Measurements from ENCODE around the gene USP14.
A peak's percentile ranks its signal among the peaks of the same experiment; 100 is the strongest.
"Not testable (repeated sequence)": the region's sequence is repeated elsewhere in the genome, so short reads cannot be mapped to it uniquely, and the experiment has no call there.

The USP14 gene

DNA sequence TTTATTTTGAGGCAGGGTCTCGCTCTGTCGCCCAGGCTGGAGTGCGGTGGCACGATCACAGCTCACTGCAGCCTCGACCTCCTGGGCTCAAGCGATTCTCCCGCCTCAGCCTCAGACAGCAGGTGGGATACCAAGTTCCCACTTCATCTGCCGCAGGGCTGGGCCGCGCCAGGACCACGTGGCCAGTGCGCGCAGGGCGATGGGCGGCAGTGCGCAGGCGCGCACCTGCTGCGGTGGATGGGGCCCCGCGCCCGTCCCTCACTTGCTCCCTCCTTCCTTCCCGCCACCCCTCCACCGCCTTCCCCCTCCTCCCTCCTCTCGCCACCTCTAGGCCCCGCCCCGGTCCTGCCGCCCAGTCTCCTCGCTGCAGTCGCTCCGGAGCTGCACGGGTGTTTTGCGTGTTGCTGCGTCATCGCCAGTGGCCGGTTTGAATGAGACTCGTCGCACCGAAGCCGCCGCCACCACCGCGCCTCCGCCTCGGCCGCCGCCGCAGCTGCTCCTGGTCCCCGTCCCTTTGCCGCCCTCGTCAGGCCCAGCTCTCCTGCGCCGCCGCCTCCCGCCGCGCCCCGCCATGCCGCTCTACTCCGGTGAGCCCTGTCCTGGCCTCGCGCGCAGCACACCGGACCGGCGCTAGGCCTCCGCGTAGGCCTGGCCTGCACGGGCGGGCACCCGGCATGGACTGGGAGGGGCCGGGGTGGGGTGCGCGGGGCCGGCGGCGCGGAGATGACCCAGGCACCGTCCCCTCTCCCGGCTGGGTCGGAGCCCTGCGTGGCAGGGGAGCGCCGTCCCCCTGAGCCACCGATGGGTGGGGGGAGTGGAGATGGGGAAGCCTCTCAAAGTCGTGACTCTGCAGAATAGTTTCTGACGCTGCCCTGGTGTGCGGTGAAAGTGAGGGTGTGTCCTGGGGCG, at the start of gene USP14:
USP14 (plus strand) TSS at position 430 of the 909 bp plus-strand sequence; CDS start at position 572, 142 bp downstream.
- DNase-seq, result peak; percentile 95

DNA sequence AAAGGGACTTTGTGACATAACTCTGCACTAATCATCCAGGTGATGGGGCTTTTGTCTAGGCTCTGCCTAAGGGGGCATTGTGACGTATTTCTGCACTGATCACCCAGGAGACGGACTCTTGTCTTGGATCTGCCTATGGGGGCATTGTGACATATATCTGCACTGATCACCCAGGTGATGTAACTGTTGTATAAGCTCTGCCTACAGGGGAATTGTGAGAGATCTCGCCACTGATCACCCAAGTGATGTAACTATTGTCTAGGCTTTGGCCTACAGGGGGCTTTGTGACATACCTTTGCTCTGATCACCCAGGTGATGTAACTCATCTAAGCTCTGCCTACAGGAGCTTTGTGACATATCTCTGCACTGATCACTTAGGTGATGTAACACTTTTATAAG, 49.7 kb upstream of the USP14 start:
- not testable (repeated sequence) for DNase-seq

DNA sequence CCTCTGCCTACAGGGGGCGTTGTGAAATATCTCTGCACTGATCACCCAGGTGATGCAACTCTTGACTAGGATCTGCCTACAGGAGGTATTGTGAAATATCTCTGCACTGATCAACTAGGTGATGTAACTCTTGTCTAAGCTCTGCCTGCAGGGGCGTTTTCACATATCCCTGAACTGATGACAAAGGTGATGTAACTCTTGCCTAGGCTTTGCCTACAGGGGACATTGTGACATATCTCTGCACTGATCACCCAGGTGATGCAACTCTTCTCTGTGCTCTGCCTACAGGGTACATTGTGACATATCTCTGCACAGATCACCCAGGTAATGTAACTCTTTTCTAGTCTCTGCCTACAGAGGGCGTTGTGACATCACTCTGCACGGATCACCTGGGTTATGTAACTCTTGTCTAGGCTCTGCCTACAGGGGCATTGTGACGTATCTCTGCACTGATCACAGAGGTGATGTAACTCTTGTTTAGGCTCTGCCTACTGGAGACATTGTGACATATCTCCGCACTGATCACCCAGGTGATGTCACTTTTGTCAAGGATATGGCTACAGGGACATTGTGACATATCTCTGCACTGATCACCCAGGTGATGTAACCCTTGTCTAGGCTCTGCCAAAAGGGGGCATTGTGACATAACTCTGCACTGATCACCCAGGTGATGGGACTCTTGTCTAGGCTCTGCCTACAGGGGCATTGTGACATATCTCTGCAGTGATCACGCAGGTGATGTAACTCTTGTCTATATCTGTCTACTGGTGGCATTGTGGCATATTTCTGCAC, 49.0 kb upstream of the USP14 start:
- DNase-seq, result peak; percentile 22

DNA sequence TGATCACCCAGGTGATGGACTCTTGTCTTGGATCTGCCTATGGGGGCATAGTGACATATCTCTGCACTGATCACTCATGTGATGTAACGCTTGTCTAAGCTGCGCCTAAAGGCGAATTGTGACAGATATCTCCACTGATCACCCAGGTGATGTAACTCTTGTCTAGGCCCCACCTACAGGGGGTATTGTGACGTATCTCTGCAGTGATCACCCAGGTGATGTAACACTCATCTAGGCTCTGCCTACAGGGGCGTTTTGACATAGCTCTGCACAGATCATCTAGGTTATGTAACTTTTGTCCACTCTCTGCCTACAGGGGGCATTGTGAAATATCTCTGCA, 48.5 kb upstream of the USP14 start:
- DNase-seq, result not testable (repeated sequence)

DNA sequence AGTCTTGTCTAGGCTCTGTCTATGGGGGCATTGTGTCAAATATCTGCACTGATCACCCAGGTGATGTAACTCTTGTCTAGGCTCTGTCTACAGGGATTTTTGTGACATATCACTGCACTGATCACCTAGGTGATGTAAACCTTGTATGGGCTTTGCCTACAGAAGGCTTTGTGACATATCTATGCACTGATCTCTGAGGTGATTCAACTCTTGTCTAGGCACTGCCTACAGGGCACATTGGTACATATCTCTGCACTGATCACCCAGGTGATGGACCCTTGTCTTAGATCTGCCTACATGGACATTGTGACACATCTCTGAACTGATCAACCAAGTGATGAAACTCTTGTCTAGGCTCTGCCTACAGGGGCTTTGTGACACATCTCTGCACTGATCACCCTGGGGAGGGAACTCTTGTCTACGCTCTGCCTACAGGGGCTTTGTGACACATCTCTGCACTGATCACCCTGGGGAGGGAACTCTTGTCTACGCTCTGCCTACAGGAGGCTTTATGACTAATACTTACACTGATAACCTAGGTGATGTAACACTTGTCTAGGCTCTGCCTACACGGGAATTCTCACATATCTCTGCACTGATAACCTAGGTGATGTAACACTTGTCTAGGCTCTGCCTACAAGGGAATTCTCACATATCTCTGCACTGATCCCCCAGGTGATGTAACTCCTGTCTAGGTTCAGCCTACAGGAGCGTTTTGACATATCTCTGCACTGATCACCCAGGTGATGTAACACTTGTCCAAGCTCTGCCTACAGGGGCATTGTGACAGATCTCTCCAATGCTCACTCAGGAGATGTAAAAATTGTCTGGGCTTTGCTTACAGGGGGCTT, 47.8 kb upstream of the USP14 start:
- not testable (repeated sequence) for DNase-seq

DNA sequence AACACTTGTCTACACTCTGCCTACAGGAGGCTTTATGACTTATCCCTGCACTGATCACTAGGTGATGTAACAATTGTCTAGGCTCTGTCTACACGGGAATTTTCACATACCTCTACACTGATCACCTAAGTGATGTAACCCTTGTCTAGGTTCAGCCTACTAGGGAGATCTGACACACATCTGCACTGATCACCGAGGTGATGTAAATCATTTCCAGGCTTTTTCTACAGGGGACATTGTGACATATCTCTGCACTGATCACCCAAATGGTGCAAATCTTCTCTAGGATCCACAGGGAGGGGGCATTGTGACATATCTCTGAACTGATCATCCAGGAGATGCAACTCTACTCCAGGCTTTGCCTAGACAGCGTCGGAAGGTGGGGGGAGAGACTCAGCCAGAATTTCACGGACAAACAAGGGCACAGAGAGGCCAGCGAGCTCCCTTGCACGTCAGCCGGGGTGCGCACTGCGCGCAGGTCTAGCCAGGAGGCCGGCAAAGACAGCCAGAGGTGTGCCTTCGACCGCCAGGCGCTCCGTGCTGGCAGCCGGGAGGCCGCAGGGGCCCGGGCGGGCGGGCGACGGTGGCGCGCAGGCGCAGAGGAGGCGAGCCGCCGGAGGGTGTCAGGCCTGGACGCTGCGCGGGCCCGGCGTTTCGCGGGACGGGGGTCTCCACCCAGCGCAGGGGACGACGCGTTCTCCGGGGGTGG, 46.9 kb upstream of the USP14 start:
- peak; percentile 46 for DNase-seq

DNA sequence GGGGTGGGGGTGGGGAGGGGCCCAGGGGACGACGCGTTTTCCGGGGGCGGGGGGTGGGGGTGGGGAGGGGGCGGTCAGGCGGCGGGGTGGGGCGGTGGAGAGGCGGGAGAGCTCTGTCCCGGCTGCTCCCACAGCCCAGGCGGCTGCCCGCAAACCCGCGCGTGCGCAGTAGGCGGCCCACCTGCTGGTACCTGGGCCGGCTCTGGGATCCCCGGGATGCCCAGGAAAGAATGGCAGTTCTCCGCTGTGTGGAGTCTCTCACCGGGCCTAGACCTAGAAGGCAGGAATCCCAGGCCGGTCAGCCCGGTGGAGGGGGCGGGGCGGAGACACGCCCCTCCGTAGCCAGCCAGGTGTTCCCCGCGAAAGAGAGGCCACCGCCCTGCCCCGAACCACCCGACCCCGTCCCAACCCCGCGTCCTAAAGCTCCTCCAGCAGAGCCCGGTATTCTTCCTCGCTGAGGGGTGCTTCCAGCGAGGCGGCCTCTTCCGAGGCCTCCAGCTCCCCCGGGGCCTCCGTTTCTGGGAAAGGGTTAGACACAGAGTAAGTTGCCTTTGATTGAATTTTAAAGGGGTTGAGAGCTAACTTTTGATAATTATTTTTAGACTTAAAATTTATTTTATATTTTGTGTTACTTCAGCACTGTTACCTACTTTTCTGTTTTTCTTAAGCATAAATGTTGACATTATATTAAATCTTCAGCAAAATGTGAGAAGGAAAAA, 46.2 kb upstream of the USP14 start:
- not testable (repeated sequence) for DNase-seq

DNA sequence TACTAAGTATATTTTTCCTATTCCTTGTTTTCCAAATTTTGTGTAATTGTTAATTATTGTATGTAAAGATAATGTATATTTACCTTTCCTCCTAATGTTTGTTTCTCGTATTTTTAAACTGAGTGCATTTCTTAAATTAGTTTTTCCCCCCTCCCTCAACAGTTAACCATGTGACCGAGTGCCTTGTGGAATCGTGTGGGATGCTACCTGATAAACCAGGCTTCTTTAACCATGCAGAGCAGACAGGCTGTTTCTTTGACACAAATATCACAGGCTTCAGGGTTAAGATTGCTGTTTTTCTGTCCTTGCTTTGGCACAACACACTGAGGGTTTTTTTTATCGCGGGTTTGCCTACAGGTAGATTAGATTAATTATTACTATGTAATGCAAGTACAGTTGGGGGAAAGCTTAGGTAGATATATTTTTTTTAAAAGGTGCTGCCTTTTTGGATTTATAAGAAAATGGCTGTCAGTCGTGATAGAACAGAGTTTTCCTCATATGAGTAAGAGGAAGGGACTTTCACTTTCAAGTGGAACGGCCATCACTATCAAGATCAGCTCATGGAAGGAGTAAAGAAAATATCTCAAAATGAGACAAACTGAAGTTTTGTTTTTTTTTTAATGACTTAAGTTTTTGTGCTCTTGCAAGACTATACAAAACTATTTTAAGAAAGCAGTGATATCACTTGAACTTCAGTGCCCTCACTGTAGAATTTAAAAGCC, 37.7 kb upstream of the USP14 start:
- not testable (repeated sequence) for DNase-seq

DNA sequence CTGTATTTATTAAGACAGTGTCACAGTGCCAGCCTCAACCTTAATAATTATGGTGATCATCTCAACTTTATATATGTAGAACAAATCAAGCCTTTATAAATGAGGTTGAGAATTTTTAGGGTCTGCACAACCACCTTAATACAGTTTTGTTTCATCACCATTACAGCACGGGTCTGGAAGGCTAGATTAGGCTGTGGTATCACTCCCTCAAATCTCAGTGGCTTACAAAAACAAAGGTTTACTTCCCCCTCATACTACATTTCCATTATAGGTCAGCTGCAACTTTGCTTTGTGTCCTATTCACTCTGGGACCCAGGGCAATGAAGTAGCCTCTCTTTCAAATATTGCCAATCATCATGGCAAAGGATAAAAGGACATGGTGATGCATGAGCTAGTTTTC, 23.3 kb upstream of the USP14 start:
- no peak for DNase-seq

DNA sequence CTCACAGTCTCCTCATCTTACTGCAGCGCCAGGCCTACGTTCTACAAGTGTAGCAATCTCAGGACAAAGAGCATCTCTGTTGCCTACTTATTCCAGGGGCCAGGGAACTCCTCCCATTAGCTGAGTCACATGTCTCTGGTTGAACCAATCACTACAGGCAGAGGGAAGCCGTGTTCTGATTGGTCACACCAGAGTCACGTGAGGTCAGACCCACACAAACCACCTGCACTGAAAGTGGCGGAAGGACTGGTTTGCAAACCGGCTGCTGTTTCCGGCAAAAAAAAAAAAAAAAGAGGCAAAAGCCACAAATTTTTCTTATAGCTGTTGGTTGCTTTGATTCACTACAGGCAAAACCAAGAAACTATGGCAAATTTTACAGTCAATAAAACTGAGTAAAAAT, 21.9 kb upstream of the USP14 start:
- no peak for DNase-seq

DNA sequence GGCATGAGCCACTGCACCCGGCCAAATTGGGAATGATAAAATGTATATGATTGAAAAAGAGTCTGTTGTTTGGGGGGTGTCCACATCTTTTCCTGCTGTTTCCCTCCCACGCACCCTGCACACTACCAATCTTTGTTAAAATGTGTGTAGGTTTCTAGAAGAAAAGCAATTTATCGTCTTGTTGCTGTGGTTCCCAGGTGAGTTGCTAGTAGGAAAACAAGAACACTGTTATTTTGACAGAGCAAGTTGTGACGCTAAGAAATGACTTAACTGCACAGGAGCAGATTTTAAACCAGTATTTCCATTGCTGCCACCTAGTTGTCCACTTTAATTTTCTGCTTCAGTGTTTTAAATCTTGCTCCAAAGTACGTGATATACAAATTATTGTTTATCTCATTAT, 21.0 kb upstream of the USP14 start:
- DNase-seq, result no peak

DNA sequence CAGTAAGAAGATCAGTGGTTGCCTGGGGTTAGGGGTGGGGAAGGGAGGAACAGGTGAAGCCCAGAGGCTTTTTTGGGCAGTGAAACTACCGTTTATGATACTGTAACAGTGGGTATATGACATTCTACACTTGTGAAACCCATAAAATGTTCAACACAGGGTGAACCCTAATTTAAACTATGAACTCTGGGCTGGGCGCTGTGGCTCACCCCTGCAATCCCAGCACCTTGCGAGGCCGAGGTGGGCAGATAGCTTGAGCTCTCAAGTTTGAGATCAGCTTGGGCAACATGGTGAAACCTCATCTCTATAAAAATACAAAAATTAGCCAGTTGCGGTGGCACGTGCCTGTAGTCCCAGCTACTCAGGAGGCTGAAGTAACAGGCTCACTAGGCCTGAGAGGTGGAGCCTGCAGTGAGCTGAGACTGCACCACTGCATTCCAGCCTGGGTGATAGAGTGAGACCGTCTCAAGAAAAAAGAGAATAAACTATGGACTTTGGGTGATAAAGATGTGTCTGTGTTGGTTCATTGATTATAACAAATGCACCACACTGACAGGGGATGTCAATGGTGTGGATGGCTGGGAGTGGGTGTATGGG, 17.6 kb upstream of the USP14 start:
- DNase-seq, result no peak

DNA sequence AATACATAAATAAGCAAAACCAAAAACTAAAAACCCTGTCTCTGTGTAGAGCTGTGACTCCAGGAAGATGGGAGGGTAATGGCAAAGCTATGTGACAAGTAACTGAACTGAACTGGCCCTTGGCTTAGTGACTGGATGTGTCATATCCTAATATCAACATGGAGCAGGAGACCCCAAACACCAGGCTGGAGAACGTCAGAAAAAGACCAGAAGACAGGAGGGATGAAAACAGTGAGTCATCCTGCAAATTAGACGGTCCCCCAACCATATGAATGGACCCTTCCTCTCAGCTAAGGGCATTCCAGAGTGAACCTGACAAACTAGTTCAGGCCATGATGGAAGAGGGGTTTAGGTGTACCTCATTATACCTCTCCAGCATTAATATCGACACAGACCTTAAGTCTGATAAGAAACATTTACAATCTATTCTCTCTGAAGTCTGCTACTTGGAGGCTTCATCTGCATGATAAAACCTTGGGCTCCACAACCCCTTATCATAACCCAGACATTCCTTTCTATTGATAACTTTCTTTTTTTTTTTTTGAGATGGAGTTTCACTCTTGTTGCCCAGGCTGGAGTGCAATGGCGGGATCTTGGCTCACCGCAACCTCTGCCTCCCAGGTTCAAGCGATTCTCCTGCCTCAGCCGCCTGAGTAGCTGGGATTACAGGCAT, 15.6 kb upstream of the USP14 start:
- not testable (repeated sequence) for DNase-seq

DNA sequence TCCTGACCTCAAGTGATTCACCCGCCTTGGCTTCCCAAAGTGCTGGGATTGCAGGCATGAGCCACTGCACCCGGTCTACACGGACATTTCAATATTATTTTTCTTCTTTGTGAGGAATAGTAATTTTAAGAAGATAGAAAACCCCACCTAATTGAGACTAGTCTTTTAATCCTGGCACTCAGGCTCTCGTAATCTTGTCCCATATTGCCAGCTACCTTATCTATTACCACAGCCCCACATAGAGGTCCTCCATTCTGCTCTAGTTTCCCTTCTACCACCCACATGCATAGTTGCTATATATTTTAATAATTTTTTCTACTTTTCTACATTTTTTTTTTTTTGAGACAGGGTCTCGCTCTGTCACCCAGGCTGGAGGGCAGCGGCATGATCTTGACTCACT, 9.5 kb upstream of the USP14 start:
- DNase-seq, result no peak

DNA sequence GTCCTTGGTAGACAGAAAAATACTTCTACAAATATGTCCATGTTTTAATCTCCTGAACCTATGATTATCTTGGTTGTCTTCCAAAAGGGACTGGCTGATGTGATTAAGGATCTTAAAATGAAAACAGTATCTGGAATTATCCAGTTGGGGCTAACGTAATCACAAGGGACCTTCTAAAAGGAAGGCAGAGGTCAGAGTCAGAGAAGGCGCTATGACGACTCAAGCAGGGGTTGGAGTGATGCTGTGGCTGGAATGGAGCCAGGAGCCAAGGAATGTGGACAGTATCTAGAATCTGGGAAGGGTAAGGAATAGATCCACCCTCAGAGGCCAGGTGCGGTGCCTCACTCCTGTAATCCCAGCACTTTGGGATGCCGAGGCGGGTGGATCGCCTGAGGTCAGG, 4.2 kb upstream of the USP14 start:
- DNase-seq, result no peak

DNA sequence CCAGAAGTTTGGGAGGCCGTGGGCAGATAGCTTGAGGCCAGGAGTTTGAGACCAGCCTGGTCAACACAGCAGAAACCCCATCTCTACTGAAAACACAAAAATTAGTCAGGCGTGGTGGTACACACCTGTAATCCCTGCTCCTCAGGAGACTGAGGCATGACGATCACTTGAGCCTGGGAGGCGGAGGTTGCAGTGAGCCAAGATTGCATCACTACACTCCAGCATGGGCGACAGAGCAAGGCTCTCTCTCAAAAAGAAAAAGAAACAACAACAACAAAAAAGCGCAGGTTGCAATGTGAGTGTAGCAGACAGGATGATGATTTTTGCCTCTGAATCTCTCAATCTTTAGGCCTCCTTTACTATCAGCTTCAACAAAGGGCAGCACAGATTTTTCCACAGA, 2.7 kb upstream of the USP14 start:
- DNase-seq, result no peak

DNA sequence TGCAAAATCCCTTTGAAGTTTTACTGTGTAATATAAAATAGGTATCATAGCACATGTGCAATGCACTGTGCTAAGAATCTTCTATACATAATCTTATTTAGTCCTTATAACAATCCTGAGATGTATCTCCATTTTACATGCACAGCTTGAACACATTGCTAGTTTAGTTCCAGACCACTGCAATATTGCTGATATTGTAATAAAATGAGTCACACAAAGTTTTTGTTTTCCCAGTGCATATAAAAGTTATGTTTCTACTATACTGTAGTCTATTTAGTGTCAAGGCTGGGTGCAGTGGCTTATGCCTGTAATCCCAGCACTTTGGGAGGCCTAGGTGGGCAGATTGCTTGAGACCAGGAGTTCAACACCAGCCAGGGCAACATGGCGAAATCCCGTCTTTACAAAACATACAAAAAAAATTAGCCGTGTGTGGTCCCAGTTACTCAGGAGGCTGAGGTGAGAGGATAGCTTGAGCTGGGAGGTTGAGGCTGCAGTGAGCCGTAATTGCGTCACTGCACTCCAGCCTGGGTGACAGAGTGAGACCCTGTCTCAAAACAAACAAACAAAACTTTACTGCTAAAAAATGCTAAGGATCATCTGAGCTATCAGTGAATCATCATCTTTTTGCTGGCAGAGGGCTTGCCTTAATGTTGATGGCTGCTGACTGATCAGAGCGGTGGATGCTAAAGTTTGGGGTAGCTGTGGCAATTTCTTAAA, 1.7 kb upstream of the USP14 start:
- DNase-seq, result no peak

DNA sequence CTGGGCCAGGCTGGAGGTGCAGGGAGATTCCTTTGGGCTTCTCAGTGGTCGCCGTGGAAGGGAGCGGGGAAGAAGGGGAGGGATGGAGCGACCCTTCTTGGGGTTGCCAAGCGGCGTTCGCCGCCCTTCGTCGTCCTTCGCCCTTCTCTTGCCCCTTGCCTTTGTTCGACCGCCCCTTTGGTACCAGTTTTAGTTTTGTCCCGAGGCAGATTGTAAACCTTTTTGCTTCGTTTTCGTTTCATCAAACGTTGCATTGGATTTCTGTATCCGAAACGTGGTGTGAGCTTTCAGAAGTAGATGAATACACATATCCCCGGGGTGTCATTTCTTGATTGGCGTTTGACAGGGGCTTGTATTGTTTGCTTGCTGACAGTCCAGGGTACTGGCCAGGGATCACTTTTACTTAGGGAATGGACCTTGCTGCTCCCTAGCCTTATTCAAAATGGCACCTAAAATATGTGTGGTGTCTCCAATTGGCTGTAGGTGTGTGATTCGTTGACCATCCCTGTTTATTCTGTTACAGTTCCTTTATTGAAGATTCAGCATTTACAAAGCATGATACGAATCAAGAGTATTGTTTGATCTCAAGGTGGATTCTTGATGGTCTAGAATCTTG, 788 bp downstream of the USP14 start:
- DNase-seq, result peak; percentile 16

DNA sequence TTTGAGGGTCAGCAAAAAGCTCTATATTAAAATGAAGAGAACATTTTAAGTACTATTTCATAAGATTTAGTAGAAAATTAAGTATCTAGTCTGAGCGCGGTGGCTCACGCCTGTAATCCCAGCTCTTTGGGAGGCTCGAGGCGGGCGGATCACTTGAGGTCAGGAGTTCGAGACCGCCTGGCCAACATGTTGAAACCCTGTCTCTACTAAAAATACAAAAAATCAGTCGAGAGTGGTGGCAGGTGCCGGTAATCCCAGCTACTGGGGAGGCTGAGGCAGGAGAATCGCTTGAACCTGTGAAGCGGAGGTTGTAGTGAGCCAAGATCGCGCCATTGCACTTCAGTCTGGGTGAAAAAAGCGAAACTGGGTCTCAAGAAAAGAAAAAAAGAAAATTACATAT, 1.6 kb downstream of the USP14 start:
- no peak for DNase-seq

Measured in inflammatory macrophage treated with lipopolysaccharide for 4 hours (primary cell).